ENCODE measurements around the gene MRPL50.

DNA sequence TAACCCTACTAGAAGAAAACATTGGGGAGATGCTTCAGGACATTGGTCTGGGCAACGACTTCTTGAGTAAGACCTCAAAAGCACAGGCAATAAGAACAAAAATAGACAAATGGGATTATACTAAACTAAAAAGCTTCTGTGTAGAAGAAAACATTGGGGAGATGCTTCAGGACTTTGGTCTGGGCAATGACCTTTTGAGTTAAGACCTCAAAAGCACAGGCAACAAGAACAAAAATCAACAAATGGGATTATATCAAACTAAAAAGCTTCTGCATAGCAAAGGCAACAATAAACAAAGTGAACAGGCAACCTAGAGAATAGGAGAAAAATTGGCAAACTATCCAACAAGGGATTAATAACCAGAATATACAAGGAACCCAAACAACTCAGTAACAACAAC, 3.7 kb downstream of the MRPL50 start:
- TF ChIP-seq, protein P1, sequence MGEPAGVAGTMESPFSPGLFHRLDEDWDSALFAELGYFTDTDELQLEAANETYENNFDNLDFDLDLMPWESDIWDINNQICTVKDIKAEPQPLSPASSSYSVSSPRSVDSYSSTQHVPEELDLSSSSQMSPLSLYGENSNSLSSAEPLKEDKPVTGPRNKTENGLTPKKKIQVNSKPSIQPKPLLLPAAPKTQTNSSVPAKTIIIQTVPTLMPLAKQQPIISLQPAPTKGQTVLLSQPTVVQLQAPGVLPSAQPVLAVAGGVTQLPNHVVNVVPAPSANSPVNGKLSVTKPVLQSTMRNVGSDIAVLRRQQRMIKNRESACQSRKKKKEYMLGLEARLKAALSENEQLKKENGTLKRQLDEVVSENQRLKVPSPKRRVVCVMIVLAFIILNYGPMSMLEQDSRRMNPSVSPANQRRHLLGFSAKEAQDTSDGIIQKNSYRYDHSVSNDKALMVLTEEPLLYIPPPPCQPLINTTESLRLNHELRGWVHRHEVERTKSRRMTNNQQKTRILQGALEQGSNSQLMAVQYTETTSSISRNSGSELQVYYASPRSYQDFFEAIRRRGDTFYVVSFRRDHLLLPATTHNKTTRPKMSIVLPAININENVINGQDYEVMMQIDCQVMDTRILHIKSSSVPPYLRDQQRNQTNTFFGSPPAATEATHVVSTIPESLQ (CRISPR knock-in tag; IDR thresholded peaks at IDR 0.05), result no peak
- TF ChIP-seq TEAD4 (CRISPR knock-in tag; IDR thresholded peaks at IDR 0.05) (no peak), GTF2I (CRISPR knock-in tag; conservative IDR thresholded peaks at IDR 0.05) (no peak)
- TF ChIP-seq, protein P2, sequence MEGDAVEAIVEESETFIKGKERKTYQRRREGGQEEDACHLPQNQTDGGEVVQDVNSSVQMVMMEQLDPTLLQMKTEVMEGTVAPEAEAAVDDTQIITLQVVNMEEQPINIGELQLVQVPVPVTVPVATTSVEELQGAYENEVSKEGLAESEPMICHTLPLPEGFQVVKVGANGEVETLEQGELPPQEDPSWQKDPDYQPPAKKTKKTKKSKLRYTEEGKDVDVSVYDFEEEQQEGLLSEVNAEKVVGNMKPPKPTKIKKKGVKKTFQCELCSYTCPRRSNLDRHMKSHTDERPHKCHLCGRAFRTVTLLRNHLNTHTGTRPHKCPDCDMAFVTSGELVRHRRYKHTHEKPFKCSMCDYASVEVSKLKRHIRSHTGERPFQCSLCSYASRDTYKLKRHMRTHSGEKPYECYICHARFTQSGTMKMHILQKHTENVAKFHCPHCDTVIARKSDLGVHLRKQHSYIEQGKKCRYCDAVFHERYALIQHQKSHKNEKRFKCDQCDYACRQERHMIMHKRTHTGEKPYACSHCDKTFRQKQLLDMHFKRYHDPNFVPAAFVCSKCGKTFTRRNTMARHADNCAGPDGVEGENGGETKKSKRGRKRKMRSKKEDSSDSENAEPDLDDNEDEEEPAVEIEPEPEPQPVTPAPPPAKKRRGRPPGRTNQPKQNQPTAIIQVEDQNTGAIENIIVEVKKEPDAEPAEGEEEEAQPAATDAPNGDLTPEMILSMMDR (IDR thresholded peaks at IDR 0.05), result no peak
- TF ChIP-seq, protein P3, sequence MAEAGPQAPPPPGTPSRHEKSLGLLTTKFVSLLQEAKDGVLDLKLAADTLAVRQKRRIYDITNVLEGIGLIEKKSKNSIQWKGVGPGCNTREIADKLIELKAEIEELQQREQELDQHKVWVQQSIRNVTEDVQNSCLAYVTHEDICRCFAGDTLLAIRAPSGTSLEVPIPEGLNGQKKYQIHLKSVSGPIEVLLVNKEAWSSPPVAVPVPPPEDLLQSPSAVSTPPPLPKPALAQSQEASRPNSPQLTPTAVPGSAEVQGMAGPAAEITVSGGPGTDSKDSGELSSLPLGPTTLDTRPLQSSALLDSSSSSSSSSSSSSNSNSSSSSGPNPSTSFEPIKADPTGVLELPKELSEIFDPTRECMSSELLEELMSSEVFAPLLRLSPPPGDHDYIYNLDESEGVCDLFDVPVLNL (CRISPR knock-in tag; IDR thresholded peaks at IDR 0.05; ENCODE audit: borderline replicate concordance, low read depth), result no peak
